HEK293T (cell line): Measurements from ENCODE around the gene LENG8.
"Not testable (repeated sequence)": the region's sequence is repeated elsewhere in the genome, so short reads cannot be mapped to it uniquely, and the experiment has no call there.

Source experiments
- FOXK2 ChIP-seq: fragments of 450-650 bp; IDR thresholded peaks from 2 replicates; pipeline ENCODE4 v1.6.1; 2016; ENCODE audit warnings: mild to moderate bottlenecking
- FOXM1 ChIP-seq: fragments of 450-650 bp; IDR thresholded peaks from 2 replicates; pipeline ENCODE4 v1.6.1; 2017; ENCODE audit warnings: mild to moderate bottlenecking, borderline replicate concordance
- HDGF ChIP-seq: fragments of 450-650 bp; IDR thresholded peaks from 2 replicates; pipeline ENCODE4 v1.6.1; 2017; ENCODE audit warnings: antibody characterized with exemption, borderline replicate concordance
- SP1 ChIP-seq: fragments of 450-650 bp; IDR thresholded peaks from 2 replicates; pipeline ENCODE4 v1.6.1; 2017

GRCh38 chr19:54505542-54505941, 56.5 kb downstream of the LENG8 start:
- TF ChIP-seq SP1, FOXM1, FOXK2, HDGF: not testable (repeated sequence)
